GM23248 (cell line): Measurements from ENCODE around the gene CRYBG2. TPM values are rescaled to one million over a fixed set of nuclear protein-coding genes. Genes with fewer than 3 reads are reported as not detected.
"Not testable (repeated sequence)": the region's sequence is repeated elsewhere in the genome, so short reads cannot be mapped to it uniquely, and the experiment has no call there.

Experiments
- DNase-seq: peaks from one replicate; pipeline ENCODE4 v3.0.0-alpha.2; 2015
- H2AFZ ChIP-seq: fragments of 200-600 bp; sonication (generic); 2 replicates; pipeline ENCODE4 v1.6.1; 2016; ENCODE audit warnings: antibody characterized with exemption
- H3F3A ChIP-seq: fragments of 200-600 bp; sonication (generic); 2 replicates; pipeline ENCODE4 v1.6.1; 2016; ENCODE audit warnings: mild to moderate bottlenecking, antibody characterized with exemption, mixed run types; ENCODE audit not compliant: insufficient read depth
- H3K27ac ChIP-seq: fragments of 200-600 bp; sonication (generic); 2 replicates; pipeline ENCODE4 v1.5.1; 2016; ENCODE audit warnings: mild to moderate bottlenecking
- H3K27me3 ChIP-seq: fragments of 200-600 bp; sonication (generic); replicated peaks from 2 replicates; pipeline ENCODE4 v1.6.1; 2016; ENCODE audit warnings: mild to moderate bottlenecking; ENCODE audit not compliant: insufficient read depth
- H3K36me3 ChIP-seq: fragments of 200-600 bp; sonication (generic); 2 replicates; pipeline ENCODE4 v1.6.1; 2016; ENCODE audit warnings: low read depth, mild to moderate bottlenecking
- H3K4me1 ChIP-seq: fragments of 200-600 bp; sonication (generic); 2 replicates; pipeline ENCODE4 v1.6.1; 2016; ENCODE audit warnings: mild to moderate bottlenecking; ENCODE audit not compliant: insufficient read depth
- H3K4me2 ChIP-seq: fragments of 200-600 bp; sonication (generic); one replicate; pipeline ENCODE4 v1.6.1; 2016; ENCODE audit warnings: mild to moderate bottlenecking; ENCODE audit not compliant: unreplicated experiment
- H3K4me3 ChIP-seq: fragments of 200-600 bp; sonication (generic); 2 replicates; pipeline ENCODE4 v1.5.1; 2016; ENCODE audit warnings: mild to moderate bottlenecking
- H3K79me2 ChIP-seq: fragments of 200-600 bp; sonication (generic); 2 replicates; pipeline ENCODE4 v1.6.1; 2016; ENCODE audit warnings: mild to moderate bottlenecking; ENCODE audit not compliant: insufficient read depth
- H3K9ac ChIP-seq: fragments of 200-600 bp; sonication (generic); 2 replicates; pipeline ENCODE4 v1.6.1; 2016; ENCODE audit warnings: mild to moderate bottlenecking
- H3K9me2 ChIP-seq: fragments of 200-600 bp; sonication (generic); 2 replicates; pipeline ENCODE4 v1.6.1; 2016; ENCODE audit warnings: mixed run types, mild to moderate bottlenecking, moderate library complexity; ENCODE audit not compliant: insufficient read depth
- H3K9me3 ChIP-seq: fragments of 200-600 bp; sonication (generic); one replicate; pipeline ENCODE4 v1.6.1; 2017; ENCODE audit warnings: low read depth
- H4K20me1 ChIP-seq: fragments of 200-600 bp; sonication (generic); 2 replicates; pipeline ENCODE4 v1.6.0; 2016; ENCODE audit not compliant: insufficient read depth
- EZH2 ChIP-seq: fragments of 200-600 bp; sonication (generic); IDR thresholded peaks from 2 replicates; pipeline ENCODE4 v1.6.1; 2018; ENCODE audit warnings: antibody characterized with exemption, mild to moderate bottlenecking; ENCODE audit not compliant: insufficient read depth, poor library complexity, severe bottlenecking
- EZH2phosphoT487 ChIP-seq: fragments of 200-600 bp; sonication (generic); IDR thresholded peaks from 2 replicates; pipeline ENCODE4 v1.6.1; 2018; ENCODE audit warnings: antibody characterized with exemption, moderate library complexity, mild to moderate bottlenecking, low read depth; ENCODE audit not compliant: insufficient read depth
- whole genome bisulfite sequencing, 2 experiments: methylation state at CpG; one replicate each; pipeline ENCODE4 v1.1.6; 2015 to 2017; ENCODE audit warnings: low lambda C conversion rate in 2 of 2, low coverage in 1 of 2; ENCODE audit errors: missing lambda C conversion rate in 2 of 2; 5-methylcytosine and 5-hydroxymethylcytosine counted together
- in situ Hi-C: fragments of 300-500 bp; cut with MboI; formaldehyde crosslinking; loops from 2 replicates; pipeline ENCODE4 v1.15.0; 2020
- polyA plus RNA-seq: library from polyadenylated mRNA; unstranded; fragments of >200 nt; fragmentation: Nextera tagmentation; extraction: Ambion mirVana; gene quantifications from 2 replicates; pipeline ENCODE4 v1.2.1, GENCODE V29; 2016
- total RNA-seq: library from RNA; depleted of rRNA; stranded (reverse); fragments of >200 nt; shearing (Covaris generic); gene quantifications from 2 replicates; pipeline ENCODE4 v1.2.3, GENCODE V29; 2014

The CRYBG2 gene
- total and polyA plus RNA-seq, 2 experiments from 2014 or later: not detected

GRCh38 chr1:26388791-26389445, 35.0 kb upstream of the CRYBG2 start:
- peak; percentile 54 for DNase-seq
- WGBS, 2 experiments: 72 to 73% methylated on average over 7 of the region's 7 CpGs
- Histone ChIP-seq H3K9me2 (no peaks in the 10 kb centered on the region), H3K79me2 (no peaks in the 10 kb centered on the region), H3K27me3 (no peaks in the 10 kb centered on the region), H4K20me1 (no peaks in the 10 kb centered on the region), H3K4me3 (no peak overlapping the region), H3K4me2 (no peak overlapping the region), H3K27ac (no peak overlapping the region), H3K36me3 (no peaks in the 10 kb centered on the region), H2AFZ (no peak overlapping the region), H3F3A (no peaks in the 10 kb centered on the region), H3K9ac (no peak overlapping the region), H3K4me1 (peaks cover 11% of the 10 kb centered on the region), H3K9me3 (no peaks in the 10 kb centered on the region)
- TF ChIP-seq EZH2phosphoT487: no peak
- no peak for TF ChIP-seq EZH2
- in situ Hi-C loops: no loop called here

GRCh38 chr1:26387447-26387846, 33.5 kb upstream of the CRYBG2 start:
- Histone ChIP-seq H3K27ac (no peak overlapping the region), H3K4me3 (no peak overlapping the region), H3K4me2 (no peak overlapping the region), H3K9ac (no peak overlapping the region), H3F3A (no peaks in the 10 kb centered on the region), H3K36me3 (no peaks in the 10 kb centered on the region), H3K9me2 (no peaks in the 10 kb centered on the region), H3K27me3 (no peaks in the 10 kb centered on the region), H3K9me3 (no peaks in the 10 kb centered on the region), H4K20me1 (no peaks in the 10 kb centered on the region), H2AFZ (no peak overlapping the region), H3K4me1 (peaks cover 11% of the 10 kb centered on the region), H3K79me2 (no peaks in the 10 kb centered on the region)
- WGBS, 2 experiments: 57 to 60% methylated on average over 7 of the region's 7 CpGs
- in situ Hi-C loops: no loop called here
- TF ChIP-seq EZH2phosphoT487 (no peak), EZH2 (no peak)
- DNase-seq: peak; percentile 33

- H3K4me3 ChIP-seq, H3K9me2 ChIP-seq, H3K27ac ChIP-seq, H2AFZ ChIP-seq, in situ Hi-C loops, H3K9me3 ChIP-seq, H3K4me2 ChIP-seq, H4K20me1 ChIP-seq, H3K27me3 ChIP-seq, H3K36me3 ChIP-seq, H3K79me2 ChIP-seq, H3F3A ChIP-seq, DNase-seq, H3K9ac ChIP-seq: not testable (repeated sequence)
- 98% methylated on average over 3 of the region's 3 CpGs for WGBS, 2 experiments
- H3K4me1 ChIP-seq: peaks cover 11% of the 10 kb centered on the region
Observed at GRCh38 chr1:26385063-26385462, 31.1 kb upstream of the CRYBG2 start.

GRCh38 chr1:26384076-26384475, 30.1 kb upstream of the CRYBG2 start:
- in situ Hi-C loops: no loop called here
- no peaks in the 10 kb centered on the region for H3K27me3 ChIP-seq
- peaks cover 11% of the 10 kb centered on the region for H3K4me1 ChIP-seq
- WGBS, 2 experiments: 87 to 94% methylated on average over 3 of the region's 3 CpGs
- H3K4me2 ChIP-seq: no peak overlapping the region
- no peaks in the 10 kb centered on the region for H3K9me2 ChIP-seq
- no peak for DNase-seq
- H2AFZ ChIP-seq: no peak overlapping the region
- no peak overlapping the region for H3K4me3 ChIP-seq
- no peaks in the 10 kb centered on the region for H3K36me3 ChIP-seq
- TF ChIP-seq EZH2: no peak
- H3K79me2 ChIP-seq: no peaks in the 10 kb centered on the region
- H3K27ac ChIP-seq: no peak overlapping the region
- H3F3A ChIP-seq: no peaks in the 10 kb centered on the region
- H3K9me3 ChIP-seq: no peaks in the 10 kb centered on the region
- H4K20me1 ChIP-seq: no peaks in the 10 kb centered on the region
- H3K9ac ChIP-seq: no peak overlapping the region

GRCh38 chr1:26378879-26379251, 24.9 kb upstream of the CRYBG2 start:
- 97 to 98% methylated on average over 3 of the region's 3 CpGs for WGBS, 2 experiments

More at GRCh38 chr1:26378879-26379251, 24.9 kb upstream of the CRYBG2 start:
- Histone ChIP-seq H3K4me3 (no peak overlapping the region), H3K4me2 (peak overlapping the region; percentile 74), H2AFZ (no peak overlapping the region), H4K20me1 (no peaks in the 10 kb centered on the region), H3K36me3 (no peaks in the 10 kb centered on the region), H3K9me2 (no peaks in the 10 kb centered on the region), H3K79me2 (no peaks in the 10 kb centered on the region), H3K9ac (no peak overlapping the region), H3K27ac (no peak overlapping the region), H3K9me3 (no peaks in the 10 kb centered on the region), H3K4me1 (peaks cover 23% of the 10 kb centered on the region), H3F3A (peaks cover 6% of the 10 kb centered on the region; the same call in 1 of the 2 replicates), H3K27me3 (no peaks in the 10 kb centered on the region)
- TF ChIP-seq EZH2 (no peak), EZH2phosphoT487 (no peak)
- in situ Hi-C loops: no loop called here
- no peak for DNase-seq
